HCT116 (cell line): ENCODE measurements around the gene TMEM106C. TPM values are rescaled to one million over a fixed set of nuclear protein-coding genes. Genes with fewer than 3 reads are reported as not detected.

Experiments used
- ATAC-seq: fragments of 200-7000 bp; cut with Tn5 transposase; 2 replicates; pipeline ENCODE4 v1.9.1; 2020; ENCODE audit warnings: mild to moderate bottlenecking, moderate library complexity
- BruUV-seq: library from RNA; stranded (reverse); fragments of 400-500 nt; replicated peaks from 2 replicates; lab custom pipeline; 2021; lab: Mats Ljungman, UMichigan
- CTCF ChIA-PET: fragments of 300-600 bp; sonication (Branson Sonifier 250); formaldehyde crosslinking; loops from one replicate; lab custom pipeline; 2021; ENCODE audit warnings: antibody characterized with exemption; lab: Charles Lee
- POLR2A ChIA-PET: fragments of 300-600, 350-600 bp; sonication (Branson Sonifier 250); formaldehyde crosslinking; loops from one replicate; lab custom pipeline; 2021; ENCODE audit warnings: antibody characterized with exemption; lab: Charles Lee
- RAD21 ChIA-PET, 2 experiments: fragments of 300-600 bp; sonication (Branson Sonifier 250); formaldehyde crosslinking; loops; one replicate each; lab custom pipeline; 2023; ENCODE audit warnings: low total read pairs in 2 of 2; ENCODE audit not compliant: uncharacterized antibody in 2 of 2, unreplicated experiment in 2 of 2, low non-redundant PET in 1 of 2; lab: Charles Lee
- DNase-seq: peaks from one replicate; pipeline ENCODE4 v3.0.0-alpha.2; 2010; ENCODE audit warnings: low read depth, low spot score
- H2AFZ ChIP-seq: fragments of 200-600 bp; shearing (Covaris generic), sonication (generic); 2 replicates; pipeline ENCODE4 v1.6.1; 2017; ENCODE audit warnings: low read depth, mixed run types, mixed read lengths, antibody characterized with exemption, low read length; ENCODE audit not compliant: poor library complexity, severe bottlenecking
- H3K27ac ChIP-seq: 2 replicates; pipeline ENCODE4 v1.5.1; 2012; ENCODE audit warnings: low read depth, low read length
- H3K27me3 ChIP-seq: fragments of 200-600 bp; sonication (generic); 2 replicates; pipeline ENCODE4 v1.6.1; 2016; ENCODE audit warnings: mixed run types, low read length, mixed read lengths; ENCODE audit not compliant: insufficient read depth
- H3K36me3 ChIP-seq, 2 experiments: fragments of 200-500 bp in 1 of 2; fragments of 200-600 bp in 1 of 2; sonication (Bioruptor generic) in 1 of 2; sonication (generic) in 1 of 2; 2 replicates each; pipeline versions ENCODE4 v1.5.1 to v1.6.1; 2014 to 2016; ENCODE audit warnings: low read length in 2 of 2, inconsistent platforms in 1 of 2, mixed read lengths in 1 of 2, mixed run types in 1 of 2; ENCODE audit not compliant: insufficient read depth in 2 of 2, control insufficient read depth in 1 of 2
- H3K4me1 ChIP-seq, 2 experiments: fragments of 200-600 bp in 1 of 2; sonication (generic) in 1 of 2; 2 replicates each; pipeline versions ENCODE4 v1.5.1 to v1.6.1; 2012 to 2017; ENCODE audit warnings: low read length in 2 of 2, inconsistent platforms in 1 of 2, mild to moderate bottlenecking in 1 of 2, mixed read lengths in 1 of 2, mixed run types in 1 of 2, moderate library complexity in 1 of 2; ENCODE audit not compliant: insufficient read depth in 2 of 2, control insufficient read depth in 1 of 2
- H3K4me2 ChIP-seq: fragments of 200-600 bp; sonication (generic); 2 replicates; pipeline ENCODE4 v1.6.1; 2017; ENCODE audit warnings: mixed run types, low read length, mixed read lengths
- H3K4me3 ChIP-seq, 2 experiments: fragments of 200-600 bp in 1 of 2; sonication (generic) in 1 of 2; replicated peaks in 1 of 2; 2 replicates each; pipeline ENCODE4 v1.5.1; 2011 to 2016; ENCODE audit warnings: low read length in 2 of 2, control low read depth in 1 of 2, low read depth in 1 of 2, mild to moderate bottlenecking in 1 of 2, mixed read lengths in 1 of 2, mixed run types in 1 of 2
- H3K79me2 ChIP-seq: fragments of 200-600 bp; sonication (generic); 2 replicates; pipeline ENCODE4 v1.6.1; 2017; ENCODE audit warnings: mild to moderate bottlenecking, mixed run types, low read length, moderate library complexity, mixed read lengths; ENCODE audit not compliant: insufficient read depth
- H3K9ac ChIP-seq: fragments of 200-600 bp; sonication (generic); 2 replicates; pipeline ENCODE4 v1.6.1; 2016; ENCODE audit warnings: low read length, mixed read lengths
- H3K9me2 ChIP-seq: fragments of 200-600 bp; sonication (generic), shearing (Covaris generic); 2 replicates; pipeline ENCODE4 v1.6.1; 2017; ENCODE audit warnings: mixed run types, mild to moderate bottlenecking, moderate library complexity; ENCODE audit not compliant: insufficient read depth
- H3K9me3 ChIP-seq, 2 experiments: fragments of 200-500 bp in 1 of 2; fragments of 200-600 bp in 1 of 2; sonication (Bioruptor generic) in 1 of 2; sonication (generic) in 1 of 2; 2 replicates each; pipeline ENCODE4 v1.6.1; 2014 to 2017; ENCODE audit warnings: low read length in 2 of 2, mixed read lengths in 2 of 2, inconsistent platforms in 1 of 2, low read depth in 1 of 2, mild to moderate bottlenecking in 1 of 2, mixed run types in 1 of 2, moderate library complexity in 1 of 2; ENCODE audit not compliant: control insufficient read depth in 1 of 2, insufficient read depth in 1 of 2
- H4K20me1 ChIP-seq: fragments of 200-600 bp; sonication (generic), shearing (Covaris generic); 2 replicates; pipeline ENCODE4 v1.6.1; 2017; ENCODE audit warnings: mixed run types, mild to moderate bottlenecking, moderate library complexity; ENCODE audit not compliant: insufficient read depth
- ATF3 ChIP-seq: IDR thresholded peaks from 2 replicates; pipeline ENCODE4 v1.6.1; 2012
- CBX3 ChIP-seq: IDR thresholded peaks from 2 replicates; pipeline ENCODE4 v1.6.1; 2012; ENCODE audit warnings: low read depth
- CEBPB ChIP-seq: IDR thresholded peaks from 2 replicates; pipeline ENCODE4 v1.6.1; 2012; ENCODE audit warnings: low read depth
- EGR1 ChIP-seq: IDR thresholded peaks from 2 replicates; pipeline ENCODE4 v1.6.1; 2012; ENCODE audit warnings: low read depth
- ELF1 ChIP-seq: IDR thresholded peaks from 2 replicates; pipeline ENCODE4 v1.6.1; 2012; ENCODE audit warnings: low read depth, borderline replicate concordance
- EZH2phosphoT487 ChIP-seq: fragments of 200-600 bp; IDR thresholded peaks from 2 replicates; pipeline ENCODE4 v1.6.1; 2018; ENCODE audit warnings: antibody characterized with exemption, borderline replicate concordance
- FOSL1 ChIP-seq: IDR thresholded peaks from 2 replicates; pipeline ENCODE4 v1.6.1; 2012; ENCODE audit warnings: low read depth
- POLR2A ChIP-seq: IDR thresholded peaks from 2 replicates; pipeline ENCODE4 v1.7.0; 2011; ENCODE audit warnings: borderline replicate concordance; ENCODE audit not compliant: insufficient read depth, insufficient read length; ENCODE audit errors: extremely low read depth
- POLR2AphosphoS5 ChIP-seq: IDR thresholded peaks from 2 replicates; pipeline ENCODE4 v1.6.1; 2011; ENCODE audit warnings: mild to moderate bottlenecking, low read depth, low read length, moderate library complexity
- RAD21 ChIP-seq: IDR thresholded peaks from 2 replicates; pipeline ENCODE4 v1.6.1; 2012; ENCODE audit warnings: low read depth, mild to moderate bottlenecking
- SIN3A ChIP-seq: IDR thresholded peaks from 2 replicates; pipeline ENCODE4 v1.6.1; 2012; ENCODE audit warnings: low read depth
- SP1 ChIP-seq: IDR thresholded peaks from 2 replicates; pipeline ENCODE4 v1.6.1; 2012; ENCODE audit warnings: low read depth
- SRF ChIP-seq: IDR thresholded peaks from 2 replicates; pipeline ENCODE4 v1.6.1; 2012; ENCODE audit warnings: low read depth
- YY1 ChIP-seq: IDR thresholded peaks from 2 replicates; pipeline ENCODE4 v1.6.1; 2011; ENCODE audit warnings: low read length, low read depth, moderate library complexity, mild to moderate bottlenecking; ENCODE audit not compliant: insufficient replicate concordance; ENCODE audit errors: extremely low read depth
- ZFX ChIP-seq: fragments of 450-650 bp; IDR thresholded peaks from 2 replicates; pipeline ENCODE4 v1.6.1; 2017
- ZNF274 ChIP-seq: fragments of 200-500 bp; sonication (Bioruptor generic); IDR thresholded peaks from 2 replicates; pipeline ENCODE4 v1.6.1; 2014; ENCODE audit warnings: mild to moderate bottlenecking, low read depth, low read length, inconsistent platforms
- intact Hi-C: fragments of 100-400 bp; cut with micrococcal nuclease; formaldehyde crosslinking; loops from 2 replicates; pipeline ENCODE4 v1.10.0; 2022
- total RNA-seq: library from RNA; stranded (reverse); gene quantifications from one replicate; pipeline ENCODE4 v1.2.1, GENCODE V29; 2021; ENCODE audit not compliant: unreplicated experiment
- TF ChIP-seq, protein P1 (sequence below): IDR thresholded peaks from 2 replicates; pipeline ENCODE4 v1.6.1; 2011; ENCODE audit warnings: mild to moderate bottlenecking, low read length, moderate library complexity; ENCODE audit not compliant: insufficient replicate concordance; ENCODE audit errors: extremely low read depth

Gene TMEM106C
- total RNA-seq, 1 experiment from 2014 or later: 94.7 TPM

GRCh38 chr12:47938594-47938993, 24.8 kb upstream of the TMEM106C start:
- TF ChIP-seq POLR2AphosphoS5 (no peak), EGR1 (no peak), ELF1 (no peak), CEBPB (no peak), SP1 (no peak), FOSL1 (no peak), ZNF274 (no peak), EZH2phosphoT487 (no peak), ATF3 (no peak), SRF (no peak), ZFX (no peak)
- no peak overlapping the region for H3K4me2 ChIP-seq
- H4K20me1 ChIP-seq: no peaks in the 10 kb centered on the region
- no peaks in the 10 kb centered on the region for H3K27me3 ChIP-seq
- H3K27ac ChIP-seq: no peak overlapping the region
- H3K9ac ChIP-seq: no peak overlapping the region
- H3K9me3 ChIP-seq: no peaks in the 10 kb centered on the region
- no peaks in the 10 kb centered on the region for H3K9me2 ChIP-seq
- H3K4me1 ChIP-seq: peaks cover 0 to 16% of the 10 kb centered on the region in 2 experiments; a peak in 2 of 4 replicates
- H3K4me3 ChIP-seq: no peak overlapping the region
- ATAC-seq (no peak), DNase-seq (no peak)
- intact Hi-C loops: no loop called here
- no peak overlapping the region for H2AFZ ChIP-seq
- H3K36me3 ChIP-seq: no peaks in the 10 kb centered on the region
- BruUV-seq: no TSS peak
- RAD21 ChIA-PET: no interaction called here
- CTCF ChIA-PET: interaction anchor here (2.1 kb wide), 1 partner anchor 10 kb away, joined by 8 read pairs; no protein-coding TSS in a partner anchor
- no peaks in the 10 kb centered on the region for H3K79me2 ChIP-seq
- POLR2A ChIA-PET: no interaction called here

DNA sequence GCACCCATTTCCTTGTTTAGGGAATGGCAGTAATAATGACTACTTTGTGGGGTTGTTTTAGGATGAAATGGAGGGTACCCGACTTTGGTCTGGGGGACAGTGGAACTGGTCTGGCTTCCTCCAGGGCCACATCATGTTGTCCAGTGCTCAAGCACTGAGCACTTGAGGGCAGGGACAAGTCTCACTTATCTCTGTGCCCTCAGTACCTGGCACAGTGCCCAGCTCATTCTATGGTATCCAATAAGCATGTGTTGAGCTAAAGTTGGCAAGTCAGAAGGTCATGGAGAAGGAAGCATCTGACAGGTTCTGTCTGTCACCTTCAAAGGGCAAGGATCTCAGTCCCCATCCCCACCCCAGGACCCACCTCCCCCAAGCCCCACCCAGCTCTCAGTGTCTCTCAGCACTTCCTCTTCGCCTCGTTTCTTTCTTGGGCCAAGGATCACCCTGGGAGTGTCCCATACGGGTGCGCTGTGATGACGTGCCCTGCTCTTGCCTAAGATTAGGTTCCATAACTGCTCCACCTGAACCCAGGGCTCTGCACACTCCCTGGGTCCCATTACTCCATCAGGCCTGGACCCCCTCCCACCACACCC, 24.3 kb upstream of the TMEM106C start:
- TF ChIP-seq POLR2AphosphoS5: no peak
- TF ChIP-seq ZNF274: no peak
- TF ChIP-seq ELF1: no peak
- TF ChIP-seq CBX3: no peak
- TF ChIP-seq SP1: no peak
- TF ChIP-seq YY1: no peak
- TF ChIP-seq EGR1: no peak
- no peak for TF ChIP-seq CEBPB
- TF ChIP-seq SIN3A: no peak
- TF ChIP-seq ATF3: no peak
- TF ChIP-seq FOSL1: no peak
- TF ChIP-seq POLR2A: no peak
- no peak for TF ChIP-seq ZFX
- TF ChIP-seq, protein P1, sequence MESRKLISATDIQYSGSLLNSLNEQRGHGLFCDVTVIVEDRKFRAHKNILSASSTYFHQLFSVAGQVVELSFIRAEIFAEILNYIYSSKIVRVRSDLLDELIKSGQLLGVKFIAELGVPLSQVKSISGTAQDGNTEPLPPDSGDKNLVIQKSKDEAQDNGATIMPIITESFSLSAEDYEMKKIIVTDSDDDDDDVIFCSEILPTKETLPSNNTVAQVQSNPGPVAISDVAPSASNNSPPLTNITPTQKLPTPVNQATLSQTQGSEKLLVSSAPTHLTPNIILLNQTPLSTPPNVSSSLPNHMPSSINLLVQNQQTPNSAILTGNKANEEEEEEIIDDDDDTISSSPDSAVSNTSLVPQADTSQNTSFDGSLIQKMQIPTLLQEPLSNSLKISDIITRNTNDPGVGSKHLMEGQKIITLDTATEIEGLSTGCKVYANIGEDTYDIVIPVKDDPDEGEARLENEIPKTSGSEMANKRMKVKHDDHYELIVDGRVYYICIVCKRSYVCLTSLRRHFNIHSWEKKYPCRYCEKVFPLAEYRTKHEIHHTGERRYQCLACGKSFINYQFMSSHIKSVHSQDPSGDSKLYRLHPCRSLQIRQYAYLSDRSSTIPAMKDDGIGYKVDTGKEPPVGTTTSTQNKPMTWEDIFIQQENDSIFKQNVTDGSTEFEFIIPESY: no peak
- no peak for TF ChIP-seq RAD21
- ChIA-PET POLR2A (no interaction called here), RAD21 (no interaction called here), CTCF (interaction anchor here (2.1 kb wide), 1 partner anchor 10 kb away, joined by 8 read pairs; no protein-coding TSS in a partner anchor)
- Histone ChIP-seq H2AFZ (no peak overlapping the region), H3K79me2 (no peaks in the 10 kb centered on the region), H3K9me2 (no peaks in the 10 kb centered on the region), H3K4me1 (peaks cover 0 to 21% of the 10 kb centered on the region in 2 experiments; a peak in 2 of 4 replicates), H3K27me3 (no peaks in the 10 kb centered on the region), H3K9ac (no peak overlapping the region), H3K4me3 (no peak overlapping the region), H3K9me3 (no peaks in the 10 kb centered on the region), H4K20me1 (no peaks in the 10 kb centered on the region), H3K4me2 (no peak overlapping the region), H3K27ac (no peak overlapping the region), H3K36me3 (no peaks in the 10 kb centered on the region)
- intact Hi-C loops: no loop called here
- no TSS peak for BruUV-seq
- DNase-seq (no peak), ATAC-seq (no peak)
